ENCODE results near the gene ARSG.

Gene ARSG

GRCh38 chr17:68248199-68248825, 43.0 kb upstream of the ARSG start (continued):
- TF ChIP-seq ZNF704 (tag by site-specific recombination; IDR thresholded peaks at IDR 0.05) (no peak), ZNF324 (tag by site-specific recombination; IDR thresholded peaks at IDR 0.05) (no peak), ZFHX2 (tag by site-specific recombination; conservative IDR thresholded peaks at IDR 0.05) (0 out of 2 replicates have a peak, but pooled peaks have one; percentile 3), SP7 (tag by site-specific recombination; IDR thresholded peaks at IDR 0.05) (no peak; the same call in 1 of the 2 replicates), ZIC2 (tag by site-specific recombination; IDR thresholded peaks at IDR 0.05) (peak; percentile 82), ZBTB21 (tag by site-specific recombination; IDR thresholded peaks at IDR 0.05) (no peak), ZBTB49 (tag by site-specific recombination; IDR thresholded peaks at IDR 0.05; ENCODE audit: low read depth) (no peak), ZSCAN30 (tag by site-specific recombination; IDR thresholded peaks at IDR 0.05) (peak; percentile 36; the same call in 1 of the 2 replicates), ZNF692 (tag by site-specific recombination; IDR thresholded peaks at IDR 0.05) (no peak), ZNF404 (tag by site-specific recombination; IDR thresholded peaks at IDR 0.05) (no peak), GLIS1 (tag by site-specific recombination; IDR thresholded peaks at IDR 0.05) (peak; percentile 58), GLI4 (tag by site-specific recombination; IDR thresholded peaks at IDR 0.05) (0 out of 2 replicates have a peak, but pooled peaks have one; percentile 50), ZBTB11 (tag by site-specific recombination; conservative IDR thresholded peaks at IDR 0.05; ENCODE audit: low read depth) (0 out of 2 replicates have a peak, but pooled peaks have one; percentile 12), ZNF843 (tag by site-specific recombination; IDR thresholded peaks at IDR 0.05) (no peak), ZNF514 (tag by site-specific recombination; IDR thresholded peaks at IDR 0.05) (no peak), ZNF138 (tag by site-specific recombination; IDR thresholded peaks at IDR 0.05; ENCODE audit: borderline replicate concordance) (no peak), ZNF362 (tag by site-specific recombination; IDR thresholded peaks at IDR 0.05) (no peak), ZNF561 (tag by site-specific recombination; IDR thresholded peaks at IDR 0.05; ENCODE audit: borderline replicate concordance) (no peak), ZBTB8A (tag by site-specific recombination; IDR thresholded peaks at IDR 0.05) (no peak), AEBP2 (tag by site-specific recombination; IDR thresholded peaks at IDR 0.05; ENCODE audit: borderline replicate concordance) (no peak), ZFP69B (tag by site-specific recombination; IDR thresholded peaks at IDR 0.05) (no peak), ZNF645 (tag by site-specific recombination; IDR thresholded peaks at IDR 0.05) (no peak), ZBTB1 (tag by site-specific recombination; IDR thresholded peaks at IDR 0.05) (no peak), IKZF3 (tag by site-specific recombination; IDR thresholded peaks at IDR 0.05) (no peak; the same call in 1 of the 2 replicates), ZNF174 (tag by site-specific recombination; IDR thresholded peaks at IDR 0.05) (no peak), ZNF530 (tag by site-specific recombination; IDR thresholded peaks at IDR 0.05; ENCODE audit: low read depth) (no peak), ZNF24 (tag by site-specific recombination; IDR thresholded peaks at IDR 0.05) (peak; percentile 28; the same call in 1 of the 2 replicates)
